ENCODE data around the gene CAMK2N1.

DNA sequence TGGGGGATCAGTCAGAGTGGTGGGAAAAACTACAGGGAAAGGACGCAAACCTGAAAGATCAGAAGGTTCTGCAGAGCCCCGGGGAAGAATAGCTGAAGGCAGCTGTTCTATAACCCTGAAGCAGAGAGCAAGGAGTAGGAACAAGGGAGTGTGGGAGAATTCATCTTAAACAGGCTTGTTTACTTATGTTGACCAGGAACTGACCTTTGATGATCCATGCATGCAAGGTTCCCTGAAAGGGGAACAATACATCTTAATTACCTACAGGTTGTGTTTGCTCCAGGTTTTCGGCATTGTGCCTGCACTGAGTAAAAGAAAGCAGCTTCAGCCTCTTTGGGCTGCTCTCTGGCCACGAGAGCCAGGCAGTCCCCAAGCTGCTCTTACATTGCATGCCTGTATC is 47.6 kb upstream of the CAMK2N1 start:
- TF ChIP-seq EZH2phosphoT487 (conservative IDR thresholded peaks at IDR 0.05; ENCODE audit: low read length): no peak
- TF ChIP-seq, protein P1, sequence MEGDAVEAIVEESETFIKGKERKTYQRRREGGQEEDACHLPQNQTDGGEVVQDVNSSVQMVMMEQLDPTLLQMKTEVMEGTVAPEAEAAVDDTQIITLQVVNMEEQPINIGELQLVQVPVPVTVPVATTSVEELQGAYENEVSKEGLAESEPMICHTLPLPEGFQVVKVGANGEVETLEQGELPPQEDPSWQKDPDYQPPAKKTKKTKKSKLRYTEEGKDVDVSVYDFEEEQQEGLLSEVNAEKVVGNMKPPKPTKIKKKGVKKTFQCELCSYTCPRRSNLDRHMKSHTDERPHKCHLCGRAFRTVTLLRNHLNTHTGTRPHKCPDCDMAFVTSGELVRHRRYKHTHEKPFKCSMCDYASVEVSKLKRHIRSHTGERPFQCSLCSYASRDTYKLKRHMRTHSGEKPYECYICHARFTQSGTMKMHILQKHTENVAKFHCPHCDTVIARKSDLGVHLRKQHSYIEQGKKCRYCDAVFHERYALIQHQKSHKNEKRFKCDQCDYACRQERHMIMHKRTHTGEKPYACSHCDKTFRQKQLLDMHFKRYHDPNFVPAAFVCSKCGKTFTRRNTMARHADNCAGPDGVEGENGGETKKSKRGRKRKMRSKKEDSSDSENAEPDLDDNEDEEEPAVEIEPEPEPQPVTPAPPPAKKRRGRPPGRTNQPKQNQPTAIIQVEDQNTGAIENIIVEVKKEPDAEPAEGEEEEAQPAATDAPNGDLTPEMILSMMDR (IDR thresholded peaks at IDR 0.05; ENCODE audit: insufficient read depth, low read length, poor library complexity, severe bottlenecking): no peak

Measured in SU-DHL-6 (cell line).